ENCODE measurements around the gene GALNT9. TPM values are rescaled to one million over a fixed set of nuclear protein-coding genes. Genes with fewer than 3 reads are reported as not detected.
A peak's percentile ranks its signal among the peaks of the same experiment; 100 is the strongest.

GALNT9 gene
- polyA plus RNA-seq, 3 donors: not detected

DNA sequence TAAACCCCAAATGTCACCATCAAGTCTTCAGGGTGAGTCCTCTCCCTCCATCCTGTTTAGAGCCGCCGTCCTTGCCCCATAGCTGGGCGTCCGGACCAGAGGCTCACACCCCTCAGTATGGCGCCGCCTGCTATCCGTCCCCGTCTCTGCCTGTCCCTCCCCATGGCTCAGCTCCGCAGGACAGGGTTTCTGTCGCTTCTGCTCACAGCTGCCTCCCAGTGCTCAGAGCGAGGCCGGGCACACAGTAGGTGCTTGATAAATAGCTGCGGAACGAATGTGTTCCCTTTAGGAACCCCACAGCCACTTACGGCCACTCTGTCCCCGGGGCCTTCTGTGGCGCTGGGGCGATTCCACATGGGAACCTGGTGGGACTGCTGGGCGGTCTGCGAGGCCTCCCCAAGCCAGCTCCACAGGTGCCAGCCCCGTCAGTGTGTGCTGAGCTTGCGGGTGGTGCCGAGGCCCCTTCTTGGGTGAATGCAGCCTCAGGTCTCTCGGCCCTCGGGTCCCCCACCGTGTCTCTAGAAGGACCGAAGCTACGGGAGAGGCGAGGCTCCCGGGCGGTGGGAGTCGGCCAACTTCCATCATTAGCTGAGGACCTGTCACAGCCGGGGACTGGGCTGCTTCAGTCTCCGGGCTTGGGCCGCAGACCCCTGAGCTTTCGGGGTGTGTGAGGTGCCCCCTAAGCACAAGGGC, 122.2 kb downstream of the GALNT9 start:
- H3K9me3 Mint-ChIP-seq: peaks cover 2 to 23% (median 7%) of the 10 kb centered on the region in 7 donors
- peaks cover 37 to 47% (median 40%) of the 10 kb centered on the region in 3 donors for H3K27me3 Mint-ChIP-seq (ENCODE audit: low read depth in 3 of 3)
- peak overlapping the region in 1 of 7 donors; percentile 42 for H3K27ac Mint-ChIP-seq
- Histone ChIP-seq H3K27ac (ENCODE audit: low read depth in 1 of 2, low read length in 2 of 2) (no peak overlapping the region), H3K4me3 (replicated peaks in 1 of 3; ENCODE audit: low read depth in 2 of 3, low read length in 3 of 3) (no peak overlapping the region), H3K4me1 (ENCODE audit: control insufficient read depth in 1 of 2, insufficient read depth in 2 of 2, low read length in 2 of 2) (no peaks in the 10 kb centered on the region), H3K36me3 (replicated peaks in 1 of 2; ENCODE audit: control insufficient read depth in 1 of 2, insufficient read depth in 2 of 2, low read length in 2 of 2) (no peaks in the 10 kb centered on the region), H3K9me3 (replicated peaks in 1 of 2; ENCODE audit: control insufficient read depth in 1 of 2, insufficient read depth in 1 of 2, low read length in 2 of 2) (peaks cover 0 to 12% of the 10 kb centered on the region in 2 donors), H3K27me3 (ENCODE audit: control insufficient read depth in 2 of 2, insufficient read depth in 2 of 2, low read length in 2 of 2) (peaks cover 0 to 26% of the 10 kb centered on the region in 2 donors), H3K4me2 (replicated peaks; ENCODE audit: extremely low read depth, low read length, poor library complexity, severe bottlenecking) (no peak overlapping the region), H4K20me1 (ENCODE audit: insufficient read depth, low read length) (no peaks in the 10 kb centered on the region), H3K79me2 (ENCODE audit: insufficient read depth, low read length) (no peaks in the 10 kb centered on the region), H3K9ac (ENCODE audit: insufficient read depth, low read length, poor library complexity, severe bottlenecking) (no peak overlapping the region), H2AFZ (ENCODE audit: insufficient read depth, low read depth, low read length, poor library complexity, severe bottlenecking) (no peak overlapping the region)
- WGBS (ENCODE audit: insufficient coverage): 88% methylated on average over 32 of the region's 36 CpGs
- intact Hi-C loops (cut with micrococcal nuclease): no loop called here
- DNase-seq: no peak
- H3K36me3 Mint-ChIP-seq: no peaks in the 10 kb centered on the region
- H3K4me3 Mint-ChIP-seq: no peak overlapping the region
- TF ChIP-seq CTCF (IDR thresholded peaks at IDR 0.05): no peak
- no peaks in the 10 kb centered on the region for H3K4me1 Mint-ChIP-seq

DNA sequence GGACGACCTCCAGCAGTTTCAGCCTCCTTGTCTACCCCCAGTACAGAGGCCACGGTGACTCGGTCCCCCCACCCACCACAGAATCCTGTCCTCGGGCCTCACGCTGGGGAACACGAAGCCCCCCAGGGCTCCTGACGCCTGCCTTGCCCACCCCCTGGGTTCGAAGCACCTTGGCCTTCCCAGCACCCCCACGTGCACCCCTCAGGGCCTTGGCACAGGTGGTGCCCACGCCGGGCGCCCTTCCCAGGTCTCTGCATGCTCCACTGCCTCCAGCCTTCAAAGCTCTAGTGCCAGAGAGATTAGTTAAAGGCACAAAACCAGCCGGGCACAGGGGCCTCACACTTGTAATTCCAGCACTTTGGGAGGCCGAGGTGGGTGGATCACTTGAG, 123.3 kb downstream of the GALNT9 start:
- WGBS (ENCODE audit: insufficient coverage): 68% methylated on average over 11 of the region's 14 CpGs
- TF ChIP-seq CTCF (IDR thresholded peaks at IDR 0.05): no peak
- Histone ChIP-seq H3K9me3 (replicated peaks in 1 of 2; ENCODE audit: control insufficient read depth in 1 of 2, insufficient read depth in 1 of 2, low read length in 2 of 2) (peaks cover 0 to 7% of the 10 kb centered on the region in 2 donors), H3K4me1 (ENCODE audit: control insufficient read depth in 1 of 2, insufficient read depth in 2 of 2, low read length in 2 of 2) (no peaks in the 10 kb centered on the region), H4K20me1 (ENCODE audit: insufficient read depth, low read length) (no peaks in the 10 kb centered on the region), H2AFZ (ENCODE audit: insufficient read depth, low read depth, low read length, poor library complexity, severe bottlenecking) (no peak overlapping the region), H3K9ac (ENCODE audit: insufficient read depth, low read length, poor library complexity, severe bottlenecking) (no peak overlapping the region), H3K27me3 (ENCODE audit: control insufficient read depth in 2 of 2, insufficient read depth in 2 of 2, low read length in 2 of 2) (peaks cover 0 to 26% of the 10 kb centered on the region in 2 donors), H3K4me2 (replicated peaks; ENCODE audit: extremely low read depth, low read length, poor library complexity, severe bottlenecking) (no peak overlapping the region), H3K79me2 (ENCODE audit: insufficient read depth, low read length) (no peaks in the 10 kb centered on the region), H3K27ac (ENCODE audit: low read depth in 1 of 2, low read length in 2 of 2) (no peak overlapping the region), H3K36me3 (replicated peaks in 1 of 2; ENCODE audit: control insufficient read depth in 1 of 2, insufficient read depth in 2 of 2, low read length in 2 of 2) (no peaks in the 10 kb centered on the region), H3K4me3 (replicated peaks in 1 of 3; ENCODE audit: low read depth in 2 of 3, low read length in 3 of 3) (no peak overlapping the region)
- no peaks in the 10 kb centered on the region for H3K36me3 Mint-ChIP-seq
- H3K27me3 Mint-ChIP-seq (ENCODE audit: low read depth in 3 of 3): peaks cover 34 to 45% (median 40%) of the 10 kb centered on the region in 3 donors
- intact Hi-C loops (cut with micrococcal nuclease): no loop called here
- no peak overlapping the region for H3K27ac Mint-ChIP-seq
- no peak for DNase-seq
- no peaks in the 10 kb centered on the region for H3K4me1 Mint-ChIP-seq
- peak overlapping the region in 1 of 2 donors; percentile 39 for H3K4me3 Mint-ChIP-seq
- peaks cover 0 to 16% (median 4%) of the 10 kb centered on the region in 7 donors for H3K9me3 Mint-ChIP-seq
